Measurements from ENCODE around the gene SPI1.

The SPI1 gene

DNA sequence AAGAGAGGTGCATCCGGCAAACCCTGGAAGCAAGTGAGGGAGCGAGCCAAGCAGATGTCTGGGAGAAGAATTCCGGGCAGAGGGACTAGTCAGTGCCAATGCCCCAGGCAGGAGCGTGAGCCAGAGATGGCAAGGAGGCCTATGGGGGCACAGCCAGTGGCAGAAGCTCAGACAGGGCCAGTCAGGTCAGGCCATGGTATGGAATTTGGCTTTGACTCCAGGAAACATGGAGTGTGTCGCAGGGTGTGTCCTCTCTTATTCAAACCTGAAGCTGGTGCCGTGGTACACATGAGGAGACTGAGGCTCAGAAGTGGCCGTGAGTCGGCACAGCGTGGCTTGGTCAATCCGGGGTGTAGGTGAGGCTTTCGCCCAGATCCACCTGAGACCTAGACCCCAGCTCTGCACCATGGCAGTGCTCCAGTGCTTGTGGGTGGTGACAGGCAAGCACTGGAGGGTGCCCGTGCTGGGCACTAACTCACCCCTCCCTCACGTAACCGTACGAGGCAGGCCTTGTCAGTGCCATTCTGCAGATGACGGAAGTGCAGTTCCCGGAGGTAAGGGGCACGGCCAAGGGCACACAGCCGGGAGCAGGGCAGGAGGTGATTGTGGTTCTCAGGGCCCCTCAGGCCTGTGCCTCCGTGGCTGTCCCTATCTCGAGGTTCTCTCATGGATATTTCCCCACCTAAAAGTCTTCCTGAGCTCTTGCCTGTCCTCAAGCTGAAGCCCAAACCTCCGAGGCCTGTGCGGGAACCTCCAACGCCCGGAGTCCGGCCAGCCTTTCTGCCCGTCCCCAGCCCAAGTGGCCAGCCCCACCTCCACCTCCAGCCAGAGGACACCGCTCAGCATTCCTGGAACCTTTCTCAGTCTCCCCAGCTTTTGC lies 10.6 kb upstream of the SPI1 start:
- no peak for DNase-seq (ENCODE audit: low read depth)

DNA sequence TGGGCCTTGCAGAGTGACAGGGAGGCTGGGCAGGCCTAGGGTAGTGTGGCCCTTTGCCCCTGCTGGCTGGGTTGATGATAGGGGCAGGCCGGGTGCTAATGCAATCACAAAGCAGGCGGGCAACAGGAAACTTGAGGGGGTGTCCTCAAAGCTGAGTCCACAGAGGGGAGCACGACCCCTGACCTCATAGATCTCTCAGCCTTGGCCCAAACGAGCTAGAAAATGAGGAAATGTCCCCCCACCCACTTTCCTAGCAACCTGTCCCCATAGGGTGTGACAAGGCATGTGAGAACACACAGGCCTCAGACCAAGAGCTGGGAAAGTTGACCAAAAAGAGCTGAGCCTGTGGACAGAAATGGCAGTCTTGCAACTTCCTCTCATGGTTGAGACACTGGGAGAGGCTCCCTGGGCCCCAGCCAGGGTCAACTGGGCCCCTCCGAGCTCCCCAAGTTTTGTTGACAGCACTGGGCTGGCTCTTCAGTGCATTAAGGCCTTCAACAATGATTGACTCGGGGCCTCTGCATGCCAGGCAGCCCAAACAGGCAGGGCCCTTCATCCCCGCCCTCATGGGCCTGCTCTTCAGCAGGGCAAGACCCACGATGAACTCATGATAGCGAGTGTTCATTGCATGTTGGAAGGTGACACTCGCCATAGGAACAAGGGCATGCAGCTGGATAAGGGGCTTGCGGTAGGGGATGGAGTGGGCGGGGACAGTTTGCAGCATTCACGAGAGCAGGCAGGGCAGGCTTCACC lies 9.8 kb upstream of the SPI1 start:
- no peak for DNase-seq (ENCODE audit: low read depth)

GRCh38 chr11:47384498-47384897 lies 6.2 kb upstream of the SPI1 start:
- DNase-seq (ENCODE audit: low read depth), result no peak

DNA sequence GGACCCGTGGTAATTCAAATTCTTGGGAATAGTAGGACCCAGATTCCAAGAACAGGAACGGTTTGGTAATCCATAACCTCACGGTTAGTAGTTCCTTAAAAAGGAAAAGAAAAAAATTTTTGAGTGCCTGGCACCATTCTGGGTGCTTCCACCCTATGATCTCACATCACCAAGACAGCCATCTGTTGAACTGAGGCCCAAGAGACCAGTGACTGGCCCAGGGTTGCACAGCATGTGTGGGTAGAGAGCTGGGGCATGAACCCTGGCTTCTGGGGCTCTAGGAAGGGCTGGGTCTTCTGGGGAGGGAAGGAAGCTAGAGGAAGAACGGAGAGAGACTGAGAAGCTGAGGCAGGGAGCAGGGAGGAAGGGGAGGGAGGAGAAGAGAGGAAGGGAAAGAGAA lies 4.7 kb upstream of the SPI1 start:
- no peak for DNase-seq (ENCODE audit: low read depth)

DNA sequence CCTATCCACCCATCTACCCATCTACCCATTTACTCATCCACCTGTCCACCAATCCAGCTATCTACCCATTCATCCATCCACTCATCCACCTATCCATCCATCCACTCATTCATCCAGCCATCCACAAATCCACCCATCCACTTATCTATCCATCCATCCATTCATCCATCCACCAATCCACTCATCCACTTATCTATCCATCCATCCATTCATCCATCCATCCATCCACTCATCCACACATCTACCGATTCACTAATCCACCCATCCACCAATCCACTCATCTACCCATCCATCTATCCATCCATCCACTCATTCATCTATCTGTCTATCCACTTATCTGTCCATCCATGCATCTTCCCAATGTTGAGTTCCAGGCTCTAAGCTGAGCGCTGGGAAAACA lies 1.7 kb upstream of the SPI1 start:
- DNase-seq (ENCODE audit: low read depth), result no peak

GRCh38 chr11:47379317-47379716 lies 970 bp upstream of the SPI1 start:
- DNase-seq (ENCODE audit: low read depth), result no peak

GRCh38 chr11:47378836-47379170 lies 456 bp upstream of the SPI1 start:
- DNase-seq (ENCODE audit: low read depth), result no peak

DNA sequence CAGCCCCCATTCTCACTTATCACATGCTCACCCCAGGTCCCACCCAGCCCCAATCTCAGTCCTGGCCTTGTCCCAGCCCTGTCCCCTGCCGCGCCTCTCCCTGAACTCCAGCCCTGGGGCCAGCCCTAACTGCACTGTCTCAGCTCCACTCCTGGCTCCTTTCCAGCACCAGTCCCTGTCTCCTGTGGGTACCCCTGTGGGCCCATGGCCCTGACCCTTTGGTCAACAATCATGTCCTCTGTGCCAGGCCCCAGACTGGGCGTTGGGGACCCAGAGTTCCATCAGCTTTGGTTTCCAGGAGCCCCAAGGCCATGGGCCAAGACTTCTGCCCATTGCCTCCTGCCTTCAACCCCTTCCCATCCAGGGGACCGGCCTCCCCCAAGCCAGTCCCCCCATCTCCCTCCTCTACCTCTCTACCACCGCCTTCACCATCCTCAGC lies 757 bp downstream of the SPI1 start:
- no peak for DNase-seq (ENCODE audit: low read depth)

DNA sequence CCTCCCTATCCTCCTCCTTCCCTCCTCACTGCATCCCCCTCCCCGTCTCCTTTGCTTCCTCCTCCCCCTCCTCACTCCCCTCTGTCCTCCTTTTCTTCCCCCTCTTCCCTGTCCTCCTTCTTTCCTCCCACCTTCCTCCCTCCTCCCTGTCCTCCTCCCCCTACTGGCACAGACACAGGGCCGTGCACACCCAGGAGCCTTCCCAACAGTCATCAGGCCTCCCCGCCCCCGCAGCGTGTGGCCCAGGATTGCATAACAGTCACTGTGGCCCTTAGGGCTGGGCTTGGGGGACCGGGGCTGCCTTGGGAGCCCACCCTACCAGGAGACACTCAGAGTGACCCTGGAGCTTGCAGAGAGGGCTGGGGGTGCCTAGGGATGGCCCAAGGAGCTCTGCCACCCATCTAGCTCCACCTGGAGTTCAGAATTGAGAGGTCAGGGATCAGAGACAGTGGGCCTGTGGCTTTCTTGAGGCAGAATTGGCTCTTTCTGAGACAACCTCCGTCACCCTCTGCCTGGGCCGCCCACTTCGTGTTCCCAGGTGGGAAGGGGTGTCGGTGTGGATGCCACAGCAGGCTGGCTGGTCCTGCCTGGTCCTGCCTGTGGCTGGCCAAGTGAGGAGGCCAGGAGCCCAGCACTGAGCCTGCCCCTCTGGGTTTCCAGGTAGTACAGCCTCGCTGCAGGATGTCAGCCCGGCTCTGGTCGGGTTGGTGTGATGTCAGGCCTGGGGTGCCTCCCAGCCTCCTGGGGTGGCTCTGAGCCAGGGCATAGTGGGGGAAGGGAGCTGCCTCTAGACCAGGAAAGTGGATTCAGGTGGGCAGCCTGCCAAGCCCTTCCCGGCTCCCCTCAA lies 1.6 kb downstream of the SPI1 start:
- DNase-seq (ENCODE audit: low read depth), result no peak

DNA sequence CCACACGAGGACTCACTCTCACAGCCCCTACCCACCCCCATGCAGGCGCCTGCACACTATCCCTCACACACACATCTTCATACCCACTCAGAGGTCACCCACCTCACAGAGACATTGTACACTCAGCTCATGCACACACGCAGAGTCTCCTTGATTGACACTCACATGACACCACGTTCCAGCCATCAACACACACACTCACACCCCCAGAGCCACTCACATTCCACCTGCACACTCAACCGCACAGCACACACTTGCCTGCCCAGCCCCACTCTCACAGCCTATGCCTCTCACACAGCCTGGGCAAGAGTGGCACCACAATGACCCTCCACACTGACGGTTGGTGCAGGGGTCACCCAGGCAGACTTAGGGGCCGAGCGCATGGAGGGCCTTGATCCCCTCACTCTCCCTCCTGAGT lies 2.2 kb downstream of the SPI1 start:
- DNase-seq (ENCODE audit: low read depth), result no peak

GRCh38 chr11:47375546-47376085 lies 2.7 kb downstream of the SPI1 start:
- no peak for DNase-seq (ENCODE audit: low read depth)

GRCh38 chr11:47375020-47375419 lies 3.3 kb downstream of the SPI1 start:
- no peak for DNase-seq (ENCODE audit: low read depth)

GRCh38 chr11:47374720-47375019 lies 3.7 kb downstream of the SPI1 start:
- no peak for DNase-seq (ENCODE audit: low read depth)

GRCh38 chr11:47373876-47374719 lies 4.2 kb downstream of the SPI1 start:
- peak; percentile 69 for DNase-seq (ENCODE audit: low read depth)

DNA sequence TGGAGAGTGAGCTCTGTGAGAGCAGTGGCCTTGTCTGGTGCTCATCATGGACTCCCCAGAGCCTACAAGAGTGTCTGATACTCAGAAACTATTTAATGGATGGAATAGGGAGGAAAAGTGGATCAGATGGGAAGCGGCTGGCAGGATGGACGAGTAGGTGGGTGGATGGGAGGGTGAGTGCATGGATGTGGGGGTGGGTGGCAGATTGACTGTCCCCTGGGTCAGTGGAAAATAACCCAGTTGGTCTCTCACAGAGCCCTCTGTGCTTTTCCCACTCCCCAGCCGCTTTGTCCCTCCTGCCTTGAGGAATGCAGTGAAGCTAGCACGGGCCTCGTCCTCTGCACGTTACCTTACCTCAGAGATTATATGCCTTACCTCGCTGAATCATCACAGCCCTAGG lies 5.9 kb downstream of the SPI1 start:
- no peak for DNase-seq (ENCODE audit: low read depth)

- no peak for DNase-seq (ENCODE audit: low read depth)
These were observed 8.7 kb downstream of the SPI1 start for GRCh38 chr11:47369676-47370075.

GRCh38 chr11:47366020-47366490 lies 12.3 kb downstream of the SPI1 start:
- no peak for DNase-seq (ENCODE audit: low read depth)

GRCh38 chr11:47361419-47361818 lies 16.9 kb downstream of the SPI1 start:
- no peak for DNase-seq (ENCODE audit: low read depth)

GRCh38 chr11:47360341-47360740 lies 18.0 kb downstream of the SPI1 start:
- no peak for DNase-seq (ENCODE audit: low read depth)

GRCh38 chr11:47359586-47359985 lies 18.8 kb downstream of the SPI1 start:
- DNase-seq (ENCODE audit: low read depth), result no peak

GRCh38 chr11:47359162-47359561 lies 19.2 kb downstream of the SPI1 start:
- DNase-seq (ENCODE audit: low read depth), result no peak

- DNase-seq (ENCODE audit: low read depth), result no peak
These were observed 19.7 kb downstream of the SPI1 start for GRCh38 chr11:47358731-47359051.
